Activated CD8-positive, alpha-beta memory T cell treated with anti-CD3 and anti-CD28 coated beads for 48 hours (primary cell): Measurements from ENCODE around the gene ST7.

Source experiments
- DNase-seq, 3 experiments: peaks; one replicate each; pipeline ENCODE4 v3.0.0-alpha.2; 2020; ENCODE audit warnings: low read depth in 2 of 3, low spot score in 2 of 3

ST7 gene

GRCh38 chr7:117122536-117122935, 169.2 kb downstream of the ST7 start:
- no peak for DNase-seq

- DNase-seq = no peak
Observed at GRCh38 chr7:117123311-117123926, 170.1 kb downstream of the ST7 start.

DNA sequence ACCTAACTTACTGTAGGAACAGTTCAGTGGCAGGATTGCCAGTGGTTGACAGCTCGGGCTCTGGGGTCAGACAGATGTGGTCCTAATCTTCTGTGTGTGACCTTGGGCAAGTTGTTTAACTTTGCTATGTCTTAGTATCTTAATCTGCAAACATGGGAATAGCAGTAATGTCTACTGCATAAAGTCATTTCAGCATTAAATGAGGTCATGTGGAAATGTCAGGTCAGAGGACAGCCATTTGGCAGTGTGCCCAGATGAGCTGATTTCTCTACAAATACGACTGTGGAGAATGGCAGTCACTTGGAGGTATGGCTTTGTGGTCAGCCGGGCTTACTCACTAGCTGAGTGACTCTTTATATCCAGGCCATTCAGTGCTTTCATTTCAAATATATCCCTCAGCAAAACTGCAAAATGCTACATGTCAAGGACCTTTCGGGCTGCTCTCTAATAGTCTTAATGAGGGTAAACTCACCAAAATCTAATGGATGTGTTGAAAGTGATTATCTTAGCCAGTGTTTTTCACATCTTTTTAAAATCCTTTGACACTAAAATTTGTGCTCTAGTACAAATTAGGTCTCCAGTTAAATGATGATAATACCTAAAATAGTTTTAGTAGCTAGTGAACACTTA, 171.4 kb downstream of the ST7 start:
- DNase-seq = peak; percentile 43 to 56 (median 51)

DNA sequence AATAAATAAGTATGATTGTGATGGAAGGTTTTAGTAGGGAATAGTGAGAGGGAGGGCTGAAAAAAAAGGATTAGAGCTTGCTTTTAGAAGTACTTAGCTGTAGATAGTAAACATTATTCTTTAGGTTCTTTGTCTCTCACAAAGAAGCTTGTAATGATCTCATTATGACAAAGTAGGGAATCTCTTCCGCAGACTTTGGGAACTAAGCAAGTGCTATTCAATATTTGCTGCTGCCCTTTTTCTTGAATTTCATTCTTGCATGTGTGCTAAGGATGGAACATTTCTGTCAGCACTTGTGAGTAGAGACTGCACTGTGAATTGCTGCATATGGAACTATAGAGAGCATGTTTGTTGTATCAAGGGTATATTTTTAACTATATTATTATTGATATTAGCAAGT, 173.4 kb downstream of the ST7 start:
- no peak for DNase-seq

- DNase-seq = no peak
Observed at GRCh38 chr7:117127585-117128168, 174.4 kb downstream of the ST7 start.

- DNase-seq = no peak
Observed at GRCh38 chr7:117129521-117129955, 176.2 kb downstream of the ST7 start.

- DNase-seq = no peak
Observed at GRCh38 chr7:117130262-117130661, 177.0 kb downstream of the ST7 start.

DNA sequence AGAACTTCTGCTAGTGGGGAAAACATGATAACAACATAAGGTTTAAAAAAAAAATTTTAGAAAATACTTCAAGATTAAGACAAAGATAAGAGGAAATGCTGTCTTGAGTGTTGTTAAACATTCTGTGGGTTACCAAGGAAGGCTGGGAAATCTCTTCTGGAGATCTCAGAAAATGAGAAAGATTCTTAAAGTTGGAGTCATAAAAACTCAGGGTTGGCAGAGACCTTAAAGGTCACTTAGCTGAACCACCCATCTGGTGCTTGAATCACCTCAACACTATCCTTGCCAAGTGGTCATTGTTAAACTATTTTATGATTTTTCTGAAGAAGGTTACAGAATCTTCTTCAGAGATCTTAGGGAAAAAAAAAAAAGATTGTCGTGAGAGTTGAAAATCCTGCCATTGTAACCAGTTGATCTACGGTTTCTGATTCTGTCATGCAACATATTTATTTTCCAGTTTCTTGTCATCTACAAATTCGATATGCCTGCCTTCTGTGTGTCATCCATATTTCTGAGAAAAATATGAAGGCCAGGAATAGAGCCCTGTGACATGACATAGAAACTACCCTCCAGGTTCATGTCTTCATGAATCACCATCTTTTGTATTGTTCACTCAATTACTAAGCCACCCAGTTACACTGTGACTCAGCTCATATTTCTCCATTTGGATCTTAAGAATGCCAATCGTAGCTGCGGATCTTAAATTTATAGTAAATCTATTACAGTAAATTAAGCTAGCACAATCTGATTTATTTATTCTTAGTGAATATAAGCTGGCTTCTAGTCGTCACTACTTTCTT, 179.2 kb downstream of the ST7 start:
- no peak for DNase-seq

- DNase-seq = no peak
Observed at GRCh38 chr7:117133125-117133524, 179.8 kb downstream of the ST7 start.

GRCh38 chr7:117134411-117134810, 181.1 kb downstream of the ST7 start:
- no peak for DNase-seq

- no peak for DNase-seq
Observed at GRCh38 chr7:117134889-117135552, 181.7 kb downstream of the ST7 start.

- DNase-seq = no peak
Observed at GRCh38 chr7:117135553-117135891, 182.2 kb downstream of the ST7 start.

GRCh38 chr7:117137868-117138267, 184.6 kb downstream of the ST7 start:
- DNase-seq = no peak

DNA sequence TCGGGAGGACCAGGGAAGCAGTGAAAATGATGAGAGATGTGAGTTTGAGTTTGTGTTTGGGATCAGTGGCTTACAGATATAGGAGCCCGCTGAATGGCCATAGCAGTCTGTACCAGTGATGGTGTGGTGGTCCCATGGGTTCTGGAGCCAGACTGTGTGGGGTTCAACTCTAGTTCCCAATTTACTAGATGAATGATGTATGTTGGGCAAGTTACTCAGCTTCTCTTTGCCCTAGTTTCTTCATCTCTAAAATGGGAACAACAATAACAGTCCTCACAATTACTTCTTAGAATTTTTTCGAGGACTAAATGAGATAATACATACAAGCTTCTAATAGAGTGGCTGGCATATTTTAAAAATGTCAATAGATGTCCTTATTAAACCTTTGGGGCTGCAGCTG, 185.2 kb downstream of the ST7 start:
- no peak for DNase-seq

- no peak for DNase-seq
Observed at GRCh38 chr7:117138981-117139380, 185.7 kb downstream of the ST7 start.

- no peak for DNase-seq
Observed at GRCh38 chr7:117139397-117139984, 186.2 kb downstream of the ST7 start.

DNA sequence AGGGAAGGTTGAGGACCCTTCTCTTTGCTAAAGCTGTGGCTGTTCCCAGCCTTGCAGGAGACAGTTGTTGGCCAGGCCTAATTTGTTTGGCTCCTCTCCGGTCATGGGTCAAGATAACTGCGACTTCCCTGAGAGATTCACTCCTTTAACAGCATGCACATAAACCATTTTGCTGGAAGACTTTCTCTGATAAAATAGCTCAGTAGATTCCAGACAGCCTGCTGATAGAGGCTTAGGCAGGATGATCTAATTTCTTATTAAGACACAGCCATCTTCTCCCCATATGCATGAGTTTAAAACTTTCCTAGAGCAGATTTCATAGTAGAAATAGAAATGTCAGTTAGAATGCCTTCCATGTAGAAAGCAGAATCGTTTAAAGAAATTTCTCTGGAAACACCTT, 187.6 kb downstream of the ST7 start:
- DNase-seq = no peak

GRCh38 chr7:117143066-117143465, 189.8 kb downstream of the ST7 start:
- no peak for DNase-seq

DNA sequence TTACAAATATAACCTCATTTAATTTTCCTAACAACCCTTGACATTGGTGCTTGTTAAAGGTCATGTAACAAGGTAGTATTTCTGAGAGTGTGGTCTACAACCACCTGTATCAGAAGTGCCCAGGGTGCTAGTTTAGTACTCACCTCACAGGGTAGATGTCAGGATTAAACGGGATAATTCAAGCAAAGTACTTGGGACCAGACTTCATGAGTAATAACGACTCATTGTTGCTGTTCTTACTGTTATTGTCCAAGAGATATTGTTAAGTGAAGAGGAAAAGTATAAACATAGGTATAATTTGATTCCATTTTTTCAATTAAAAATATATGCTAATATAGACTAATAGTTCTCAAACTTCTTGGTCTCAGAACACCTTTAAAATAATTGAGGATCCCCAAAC, 190.3 kb downstream of the ST7 start:
- no peak for DNase-seq

GRCh38 chr7:117145333-117145732, 192.0 kb downstream of the ST7 start:
- no peak for DNase-seq

GRCh38 chr7:117146059-117146458, 192.8 kb downstream of the ST7 start:
- no peak for DNase-seq
